ENCODE data around the gene PIK3C2G. TPM values are rescaled to one million over a fixed set of nuclear protein-coding genes. Genes with fewer than 3 reads are reported as not detected.

PIK3C2G gene
- total and polyA plus RNA-seq, 10 of the 15 experiments (the other 5 are each of a cell fraction or from before 2014, with no cell fraction given), result not detected

- CTCF ChIA-PET, result no interaction called here
- DNase-seq (ENCODE audit: low read depth, low spot score) (no peak), FAIRE-seq (no peak), ATAC-seq (no peak)
- Histone ChIP-seq H3K4me2 (ENCODE audit: control insufficient read depth, insufficient read depth) (no peak overlapping the region), H3K79me2 (ENCODE audit: control insufficient read depth, insufficient read depth, low read length) (no peaks in the 10 kb centered on the region), H3K4me1 (ENCODE audit: control insufficient read depth, insufficient read depth, low read length) (no peaks in the 10 kb centered on the region), H3K9ac (ENCODE audit: control insufficient read depth, insufficient read depth, low read length) (no peak overlapping the region), H3K9me3 (replicated peaks; ENCODE audit: control insufficient read depth, insufficient read depth, low read length) (no peaks in the 10 kb centered on the region), H3K36me3 (ENCODE audit: control insufficient read depth in 2 of 2, insufficient read depth in 2 of 2, low read length in 1 of 2) (no peaks in the 10 kb centered on the region), H3K27me3 (replicated peaks in 1 of 2; ENCODE audit: control insufficient read depth in 2 of 2, insufficient read depth in 2 of 2, low read length in 1 of 2) (no peaks in the 10 kb centered on the region), H2AFZ (ENCODE audit: control insufficient read depth, low read depth, low read length) (no peak overlapping the region), H3K27ac (ENCODE audit: control insufficient read depth, insufficient read depth) (no peak overlapping the region), H3K4me3 (no peak overlapping the region), H4K20me1 (ENCODE audit: control insufficient read depth, insufficient read depth) (no peaks in the 10 kb centered on the region)
- BruUV-seq (replicated peaks), result no TSS peak
- in situ Hi-C loops (cut with MboI), result no loop called here
- intact Hi-C loops (cut with micrococcal nuclease; ENCODE audit: unreplicated experiment), result no loop called here
- SMC1A ChIA-PET (ENCODE audit: uncharacterized antibody, unreplicated experiment), result no interaction called here
- no peak for TF ChIP-seq STAT1 (conservative IDR thresholded peaks at IDR 0.05)
- no peak for TF ChIP-seq FOXM1 (IDR thresholded peaks at IDR 0.05; ENCODE audit: low read depth, low read length)
- no peak for TF ChIP-seq KLF5 (IDR thresholded peaks at IDR 0.05; ENCODE audit: partially characterized antibody)
- TF ChIP-seq NBN (IDR thresholded peaks at IDR 0.05), result no peak
- no peak for TF ChIP-seq CHD2 (IDR thresholded peaks at IDR 0.05; ENCODE audit: borderline replicate concordance, low read depth, low read length)
- TF ChIP-seq MTA2 (IDR thresholded peaks at IDR 0.05; ENCODE audit: low read depth), result no peak
- no peak for TF ChIP-seq CREB1 (IDR thresholded peaks at IDR 0.05; ENCODE audit: low read depth)
- TF ChIP-seq ZNF24 (IDR thresholded peaks at IDR 0.05), result no peak
- TF ChIP-seq ESRRA (IDR thresholded peaks at IDR 0.05; ENCODE audit: low read length), result no peak
- no peak for TF ChIP-seq SPI1 (IDR thresholded peaks at IDR 0.05; ENCODE audit: borderline replicate concordance, insufficient read depth, low read depth, low read length)
- TF ChIP-seq PAX8 (IDR thresholded peaks at IDR 0.05), result no peak
- RAD21 ChIA-PET (ENCODE audit: unreplicated experiment), result no interaction called here
- WGBS (ENCODE audit: insufficient coverage, insufficient replicate concordance, low lambda C conversion rate, missing lambda C conversion rate), result 0% methylated on average over 2 of the region's 2 CpGs
- POLR2A ChIA-PET, result no interaction called here
Observed at GRCh38 chr12:18612971-18613370, 351.7 kb downstream of the PIK3C2G start.

- ChIA-PET CTCF (no interaction called here), POLR2A (no interaction called here)
- in situ Hi-C loops (cut with MboI), result no loop called here
Observed at GRCh38 chr12:18620986-18621385, 359.7 kb downstream of the PIK3C2G start.

More at GRCh38 chr12:18620986-18621385, 359.7 kb downstream of the PIK3C2G start:
- RAD21 ChIA-PET (ENCODE audit: unreplicated experiment), result no interaction called here
- Histone ChIP-seq H3K4me2 (ENCODE audit: control insufficient read depth, insufficient read depth) (no peak overlapping the region), H2AFZ (ENCODE audit: control insufficient read depth, low read depth, low read length) (no peak overlapping the region), H3K9me3 (replicated peaks; ENCODE audit: control insufficient read depth, insufficient read depth, low read length) (no peaks in the 10 kb centered on the region), H4K20me1 (ENCODE audit: control insufficient read depth, insufficient read depth) (no peaks in the 10 kb centered on the region), H3K9ac (ENCODE audit: control insufficient read depth, insufficient read depth, low read length) (no peak overlapping the region), H3K79me2 (ENCODE audit: control insufficient read depth, insufficient read depth, low read length) (no peaks in the 10 kb centered on the region), H3K4me1 (ENCODE audit: control insufficient read depth, insufficient read depth, low read length) (no peaks in the 10 kb centered on the region), H3K4me3 (no peak overlapping the region), H3K27me3 (replicated peaks in 1 of 2; ENCODE audit: control insufficient read depth in 2 of 2, insufficient read depth in 2 of 2, low read length in 1 of 2) (no peaks in the 10 kb centered on the region), H3K27ac (ENCODE audit: control insufficient read depth, insufficient read depth) (no peak overlapping the region), H3K36me3 (ENCODE audit: control insufficient read depth in 2 of 2, insufficient read depth in 2 of 2, low read length in 1 of 2) (no peaks in the 10 kb centered on the region)
- ATAC-seq, result no peak
- no TSS peak for BruUV-seq (replicated peaks)
- no peak for FAIRE-seq
- no peak for TF ChIP-seq ZSCAN29 (IDR thresholded peaks at IDR 0.05)
- TF ChIP-seq JUNB (IDR thresholded peaks at IDR 0.05), result no peak
- no peak for TF ChIP-seq IRF3 (IDR thresholded peaks at IDR 0.05)
- TF ChIP-seq SMC3 (IDR thresholded peaks at IDR 0.05; ENCODE audit: borderline replicate concordance, low read length), result no peak
- TF ChIP-seq PBX3 (IDR thresholded peaks at IDR 0.05; ENCODE audit: insufficient replicate concordance, low read depth, low read length), result no peak
- intact Hi-C loops (cut with micrococcal nuclease; ENCODE audit: unreplicated experiment), result no loop called here
- DNase-seq (ENCODE audit: low read depth, low spot score), result no peak
- SMC1A ChIA-PET (ENCODE audit: uncharacterized antibody, unreplicated experiment), result no interaction called here

Data from GM12878 (cell line).